ENCODE measurements around the gene ARL14EPL.

DNA sequence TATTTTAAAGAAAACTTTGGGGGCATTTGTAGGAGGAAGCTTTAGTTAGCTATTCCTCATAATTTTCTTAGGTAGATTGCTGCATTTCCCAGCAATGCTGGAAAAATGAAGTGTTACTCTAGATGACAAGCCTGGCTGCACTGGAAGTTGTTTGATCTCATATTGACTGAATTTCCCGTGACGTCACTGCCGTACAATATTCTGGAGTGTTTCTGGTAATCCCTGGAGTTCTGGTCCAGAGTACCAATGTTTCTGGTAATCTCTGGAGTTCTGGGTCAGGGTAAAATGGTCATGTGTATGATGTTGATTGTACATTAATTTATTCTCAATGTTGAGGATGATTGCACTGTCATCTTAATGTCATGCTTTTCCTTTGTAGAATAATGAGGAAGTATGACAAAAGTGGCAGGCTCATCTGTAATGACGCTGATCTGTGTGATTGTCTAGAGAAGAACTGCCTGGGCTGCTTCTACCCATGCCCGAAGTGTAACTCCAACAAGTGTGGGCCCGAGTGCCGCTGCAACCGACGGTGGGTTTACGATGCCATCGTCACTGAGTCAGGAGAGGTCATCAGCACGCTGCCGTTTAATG, 26.2 kb downstream of the ARL14EPL start:
- TF ChIP-seq, protein P1, sequence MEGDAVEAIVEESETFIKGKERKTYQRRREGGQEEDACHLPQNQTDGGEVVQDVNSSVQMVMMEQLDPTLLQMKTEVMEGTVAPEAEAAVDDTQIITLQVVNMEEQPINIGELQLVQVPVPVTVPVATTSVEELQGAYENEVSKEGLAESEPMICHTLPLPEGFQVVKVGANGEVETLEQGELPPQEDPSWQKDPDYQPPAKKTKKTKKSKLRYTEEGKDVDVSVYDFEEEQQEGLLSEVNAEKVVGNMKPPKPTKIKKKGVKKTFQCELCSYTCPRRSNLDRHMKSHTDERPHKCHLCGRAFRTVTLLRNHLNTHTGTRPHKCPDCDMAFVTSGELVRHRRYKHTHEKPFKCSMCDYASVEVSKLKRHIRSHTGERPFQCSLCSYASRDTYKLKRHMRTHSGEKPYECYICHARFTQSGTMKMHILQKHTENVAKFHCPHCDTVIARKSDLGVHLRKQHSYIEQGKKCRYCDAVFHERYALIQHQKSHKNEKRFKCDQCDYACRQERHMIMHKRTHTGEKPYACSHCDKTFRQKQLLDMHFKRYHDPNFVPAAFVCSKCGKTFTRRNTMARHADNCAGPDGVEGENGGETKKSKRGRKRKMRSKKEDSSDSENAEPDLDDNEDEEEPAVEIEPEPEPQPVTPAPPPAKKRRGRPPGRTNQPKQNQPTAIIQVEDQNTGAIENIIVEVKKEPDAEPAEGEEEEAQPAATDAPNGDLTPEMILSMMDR (IDR thresholded peaks at IDR 0.05; ENCODE audit: low read depth, low read length), result no peak
- no peak for TF ChIP-seq EZH2phosphoT487 (IDR thresholded peaks at IDR 0.05; ENCODE audit: low read depth)
